IMR-90 (cell line): ENCODE data around the gene TMCO2. TPM values are rescaled to one million over a fixed set of nuclear protein-coding genes. Genes with fewer than 3 reads are reported as not detected.

Source experiments
- ATAC-seq: fragments of 200-7000 bp; cut with Tn5 transposase; 2 replicates; pipeline ENCODE4 v1.9.1; 2020; ENCODE audit warnings: low read depth, mild to moderate bottlenecking, moderate library complexity
- BruUV-seq: library from RNA; stranded (reverse); fragments of 400-500 nt; replicated peaks from 2 replicates; lab custom pipeline; 2021; lab: Mats Ljungman, UMichigan
- CTCF ChIA-PET: fragments of 300-600 bp; formaldehyde crosslinking; extraction: SDS; loops from one replicate; lab custom pipeline; 2021; ENCODE audit warnings: antibody characterized with exemption; lab: Yijun Ruan, JAX
- POLR2A ChIA-PET: fragments of 300-600 bp; sonication (Branson Sonifier 250); formaldehyde crosslinking; loops from one replicate; lab custom pipeline; 2022; ENCODE audit warnings: antibody characterized with exemption; ENCODE audit not compliant: unreplicated experiment; lab: Charles Lee
- DNase-seq: peaks from one replicate; pipeline ENCODE4 v3.0.0; 2013
- H2AFZ ChIP-seq: replicated peaks from 2 replicates; pipeline ENCODE3; 2013; ENCODE audit warnings: low read length, mild to moderate bottlenecking; ENCODE audit not compliant: poor library complexity
- H2AK5ac ChIP-seq: 2 replicates; pipeline ENCODE4 v1.6.1; 2013; ENCODE audit warnings: low read depth, low read length, inconsistent platforms
- H2AK9ac ChIP-seq: replicated peaks from 2 replicates; pipeline ENCODE3; 2013; ENCODE audit warnings: mild to moderate bottlenecking, low read depth, low read length, moderate library complexity; ENCODE audit not compliant: poor library complexity
- H2BK120ac ChIP-seq: 2 replicates; pipeline ENCODE4 v1.6.1; 2013; ENCODE audit warnings: low read depth, low read length, inconsistent platforms
- H2BK15ac ChIP-seq: 3 replicates; pipeline ENCODE4 v1.6.1; 2013; ENCODE audit warnings: low read depth, low read length, inconsistent platforms
- H2BK20ac ChIP-seq: 2 replicates; pipeline ENCODE4 v1.6.1; 2013; ENCODE audit warnings: low read depth, mild to moderate bottlenecking, inconsistent platforms, low read length, moderate library complexity
- H2BK5ac ChIP-seq: 2 replicates; pipeline ENCODE4 v1.6.1; 2013; ENCODE audit warnings: mild to moderate bottlenecking, low read depth, low read length, inconsistent platforms; ENCODE audit not compliant: poor library complexity, severe bottlenecking
- H3K14ac ChIP-seq: replicated peaks from 2 replicates; pipeline ENCODE4 v1.6.1; 2013; ENCODE audit warnings: low read depth, low read length, inconsistent platforms
- H3K18ac ChIP-seq: 2 replicates; pipeline ENCODE4 v1.6.1; 2013; ENCODE audit warnings: low read depth, low read length, control low read depth
- H3K23ac ChIP-seq: 2 replicates; pipeline ENCODE4 v1.6.1; 2013; ENCODE audit warnings: low read depth, low read length, inconsistent platforms
- H3K27ac ChIP-seq: 2 replicates; pipeline ENCODE4 v1.5.1; 2013; ENCODE audit warnings: mild to moderate bottlenecking, control low read depth, low read length; ENCODE audit not compliant: insufficient read depth
- H3K27me3 ChIP-seq: 2 replicates; pipeline ENCODE4 v1.6.1; 2013; ENCODE audit warnings: low read length; ENCODE audit not compliant: control insufficient read depth, insufficient read depth
- H3K36me3 ChIP-seq: 2 replicates; pipeline ENCODE4 v1.6.1; 2013; ENCODE audit warnings: low read length, mixed read lengths; ENCODE audit not compliant: control insufficient read depth, insufficient read depth
- H3K4ac ChIP-seq: 2 replicates; pipeline ENCODE4 v1.6.1; 2013; ENCODE audit warnings: low read depth, low read length, inconsistent platforms
- H3K4me1 ChIP-seq: 2 replicates; pipeline ENCODE4 v1.6.1; 2013; ENCODE audit warnings: low read length, mixed read lengths; ENCODE audit not compliant: control insufficient read depth, insufficient read depth
- H3K4me2 ChIP-seq: 2 replicates; pipeline ENCODE4 v1.6.1; 2013; ENCODE audit warnings: low read depth, mild to moderate bottlenecking, control low read depth, low read length, moderate library complexity
- H3K4me3 ChIP-seq: 2 replicates; pipeline ENCODE4 v1.5.1; 2013; ENCODE audit warnings: low read depth, mild to moderate bottlenecking, control low read depth, low read length, moderate library complexity; ENCODE audit not compliant: insufficient read depth
- H3K56ac ChIP-seq: 2 replicates; pipeline ENCODE4 v1.6.1; 2013; ENCODE audit warnings: low read length, inconsistent platforms; ENCODE audit not compliant: insufficient read depth; ENCODE audit errors: extremely low read depth
- H3K79me1 ChIP-seq, 2 experiments: 2 replicates each; pipeline ENCODE4 v1.6.1; 2013; ENCODE audit warnings: low read length in 2 of 2, inconsistent platforms in 1 of 2, low read depth in 1 of 2
- H3K9ac ChIP-seq: 2 replicates; pipeline ENCODE4 v1.6.1; 2013; ENCODE audit warnings: low read depth, low read length, control low read depth
- H3K9me1 ChIP-seq: 2 replicates; pipeline ENCODE4 v1.6.1; 2013; ENCODE audit warnings: low read length, inconsistent platforms; ENCODE audit not compliant: insufficient read depth
- H3K9me3 ChIP-seq: 2 replicates; pipeline ENCODE4 v1.6.1; 2013; ENCODE audit warnings: low read length; ENCODE audit not compliant: control insufficient read depth, insufficient read depth
- H4K20me1 ChIP-seq: 2 replicates; pipeline ENCODE4 v1.6.1; 2013; ENCODE audit warnings: low read length, inconsistent platforms; ENCODE audit not compliant: insufficient read depth
- H4K5ac ChIP-seq: 2 replicates; pipeline ENCODE4 v1.6.1; 2013; ENCODE audit warnings: mild to moderate bottlenecking, low read depth, low read length, control low read depth
- H4K8ac ChIP-seq, 2 experiments: 2 replicates each; pipeline ENCODE4 v1.6.1; 2013; ENCODE audit warnings: low read depth in 2 of 2, low read length in 2 of 2, control low read depth in 1 of 2, inconsistent platforms in 1 of 2
- H4K91ac ChIP-seq: 2 replicates; pipeline ENCODE4 v1.6.1; 2013; ENCODE audit warnings: low read depth, low read length, inconsistent platforms; ENCODE audit not compliant: insufficient read depth
- CHD1 ChIP-seq: IDR thresholded peaks from 2 replicates; pipeline ENCODE4 v1.6.1; 2012; ENCODE audit warnings: low read depth, low read length, improper control_type of control experiment
- WGBS, 2 experiments: methylation state at CpG; one replicate each; pipeline versions ENCODE4 v1.1.5 to v1.1.7; 2013; ENCODE audit warnings: missing lambda C conversion rate in 2 of 2; ENCODE audit not compliant: insufficient read length in 1 of 2; ENCODE audit errors: extremely low coverage in 2 of 2; 5-methylcytosine and 5-hydroxymethylcytosine counted together
- dilution Hi-C: fragments of 300-500 bp; cut with HindIII; formaldehyde crosslinking; loops from one replicate; pipeline ENCODE4 v1.14.3; 2018; ENCODE audit warnings: low sequenced_read_pairs; ENCODE audit not compliant: unreplicated experiment
- in situ Hi-C: fragments of 300-500 bp; cut with MboI; formaldehyde crosslinking; loops from 3 replicates; pipeline ENCODE4 v1.14.3; 2019; ENCODE audit warnings: low sequenced_read_pairs, inconsistent platforms, mixed read lengths
- intact Hi-C: fragments of 100-400 bp; cut with micrococcal nuclease; formaldehyde crosslinking; loops from 2 replicates; pipeline ENCODE4 v1.10.0; 2022
- polyA plus RNA-seq, 3 experiments: library from polyadenylated mRNA; depleted of rRNA; stranded (reverse); fragments of >200 nt; gene quantifications; 2 replicates each; pipeline ENCODE4 v1.2.3, GENCODE V29; 2012; ENCODE audit warnings: low replicate concordance in 1 of 3
- total RNA-seq: library from RNA; depleted of rRNA; stranded (reverse); fragments of >200 nt; gene quantifications from 2 replicates; pipeline ENCODE4 v1.2.3, GENCODE V29; 2012

The TMCO2 gene
- total and polyA plus RNA-seq, 2 of the 4 experiments (the other 2 are of a cell fraction): not detected

DNA sequence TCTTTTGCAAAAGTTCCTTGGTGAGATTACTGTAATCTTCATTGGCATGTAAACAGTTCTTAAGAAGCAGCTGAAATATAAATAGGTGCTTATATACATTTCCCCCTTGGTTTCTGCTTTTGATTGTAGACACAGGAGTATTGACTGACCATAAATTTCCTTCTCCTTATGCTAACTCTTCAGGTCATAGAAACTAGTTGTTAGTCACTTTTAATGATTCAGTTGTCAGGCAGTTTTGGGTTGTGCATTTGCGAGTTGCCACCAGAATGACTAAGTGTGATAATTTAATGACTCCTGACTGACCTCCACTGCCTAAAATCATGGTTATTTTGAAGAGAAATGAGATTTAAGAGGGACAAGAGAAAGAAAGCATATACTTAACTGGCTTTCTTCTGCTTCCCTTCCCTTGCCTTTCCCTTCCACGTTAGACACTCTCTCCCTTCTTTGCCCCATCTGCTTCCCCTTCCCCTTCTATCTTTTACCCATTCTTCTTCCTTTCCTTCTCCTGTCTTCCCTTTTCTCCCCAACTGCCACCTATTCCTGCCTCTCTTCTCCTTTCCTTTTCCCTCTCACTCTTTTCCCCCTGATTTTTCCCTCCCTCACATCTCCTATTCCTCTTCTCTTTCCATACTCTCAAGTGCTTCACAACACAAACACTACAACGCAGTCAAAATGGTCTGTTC, 22.6 kb downstream of the TMCO2 start:
- no peak overlapping the region for H3K9ac ChIP-seq
- H2AK9ac ChIP-seq: no peak overlapping the region

More for the DNA sequence above, 22.6 kb downstream of the TMCO2 start:
- DNase-seq: peak; percentile 17
- H4K8ac ChIP-seq: no peak overlapping the region
- 80% methylated on average over 1 of the region's 3 CpGs; no CpG with 5 or more reads in 1 of the 2 experiments for WGBS, 2 experiments
- no peak overlapping the region for H2BK120ac ChIP-seq
- H3K14ac ChIP-seq: 0 out of 2 replicates have a peak overlapping the region, but pooled peaks have one; percentile 36
- H3K27me3 ChIP-seq: no peaks in the 10 kb centered on the region
- ChIA-PET POLR2A (no interaction called here), CTCF (no interaction called here)
- no TSS peak for BruUV-seq
- H3K27ac ChIP-seq: no peak overlapping the region; the same call in 1 of the 2 replicates
- ATAC-seq: no peak; the same call in 1 of the 2 replicates
- H2BK20ac ChIP-seq: no peak overlapping the region; the same call in 1 of the 2 replicates
- no peak overlapping the region for H3K18ac ChIP-seq
- no peak for TF ChIP-seq CHD1
- H4K5ac ChIP-seq: no peak overlapping the region
- no peak overlapping the region for H2AFZ ChIP-seq
- peak overlapping the region; percentile 33; the same call in 1 of the 2 replicates for H3K4ac ChIP-seq
- peaks cover 29% of the 10 kb centered on the region for H3K36me3 ChIP-seq
- H3K9me3 ChIP-seq: no peaks in the 10 kb centered on the region
- dilution Hi-C loops: no loop called here
- no peak overlapping the region for H3K4me3 ChIP-seq
- intact Hi-C loops: no loop called here
- 0 out of 2 replicates have a peak overlapping the region, but pooled peaks have one; percentile 3 for H3K56ac ChIP-seq
- H3K79me1 ChIP-seq: peaks cover 26 to 47% of the 10 kb centered on the region in 2 experiments
- no peak overlapping the region for H2BK15ac ChIP-seq
- no peak overlapping the region for H3K23ac ChIP-seq
- peaks cover 16% of the 10 kb centered on the region for H3K9me1 ChIP-seq
- peaks cover 7% of the 10 kb centered on the region for H3K4me1 ChIP-seq
- H2AK5ac ChIP-seq: peak overlapping the region; percentile 57; the same call in 1 of the 2 replicates
- peak overlapping the region; percentile 14; the same call in 1 of the 2 replicates for H3K4me2 ChIP-seq
- in situ Hi-C loops: no loop called here
- H4K91ac ChIP-seq: no peak overlapping the region
- peaks cover 9% of the 10 kb centered on the region for H4K20me1 ChIP-seq
- H2BK5ac ChIP-seq: peak overlapping the region; percentile 56
